HuH-7.5 (cell line): Measurements from ENCODE around the gene NTM.

ENCODE experiments used
- DNase-seq: peaks from one replicate; pipeline ENCODE4 v3.0.0; 2011; ENCODE audit warnings: low spot score

NTM gene

GRCh38 chr11:131601586-131601985 lies 231.2 kb downstream of the NTM start:
- DNase-seq = no peak

- no peak for DNase-seq
Measured at GRCh38 chr11:131602431-131602830, 232.0 kb downstream of the NTM start.

DNA sequence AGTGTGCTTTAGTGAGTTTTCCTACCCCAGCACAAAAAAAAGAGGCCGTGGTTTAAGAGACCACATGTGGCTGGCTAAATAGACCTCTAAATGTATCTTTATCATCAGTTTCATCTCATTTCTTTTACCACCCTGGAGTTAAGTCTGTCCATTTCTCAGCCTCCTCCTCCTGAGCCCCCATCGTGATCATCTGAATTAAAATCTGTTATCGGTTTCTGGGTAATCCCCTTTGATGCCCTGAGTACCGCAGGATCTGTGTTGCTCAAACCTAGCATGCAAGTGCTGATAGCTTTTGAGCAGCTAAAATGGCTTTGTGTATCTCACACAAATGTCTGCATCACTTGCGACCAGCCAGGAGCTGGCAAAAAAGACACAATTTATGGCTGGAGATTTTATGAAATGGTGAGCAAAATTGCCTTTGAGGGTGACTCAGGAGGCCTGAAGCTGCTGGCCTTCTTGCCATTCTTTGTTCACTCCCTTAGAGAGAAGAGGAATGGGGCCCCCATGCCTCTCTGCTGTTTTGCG lies 236.5 kb downstream of the NTM start:
- DNase-seq = no peak

DNA sequence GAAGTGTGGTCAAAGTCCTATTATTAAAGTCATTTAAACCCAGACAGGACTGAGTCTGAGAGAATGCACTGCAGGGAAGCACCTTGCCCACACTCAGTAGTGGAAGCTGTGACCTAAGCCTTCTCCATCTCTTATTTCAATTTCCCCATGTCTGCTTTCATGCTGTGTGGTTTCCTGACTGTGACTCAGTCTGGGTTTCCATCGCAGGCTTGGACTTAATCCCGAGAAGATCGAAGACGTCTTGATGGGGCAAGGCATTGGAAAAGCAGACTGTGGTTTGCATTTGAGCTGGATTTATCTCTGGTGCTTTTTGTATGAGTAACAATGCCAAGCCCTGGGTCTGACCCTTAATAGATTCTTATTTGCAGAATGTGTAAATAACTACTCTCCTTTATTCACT lies 238.9 kb downstream of the NTM start:
- no peak for DNase-seq

DNA sequence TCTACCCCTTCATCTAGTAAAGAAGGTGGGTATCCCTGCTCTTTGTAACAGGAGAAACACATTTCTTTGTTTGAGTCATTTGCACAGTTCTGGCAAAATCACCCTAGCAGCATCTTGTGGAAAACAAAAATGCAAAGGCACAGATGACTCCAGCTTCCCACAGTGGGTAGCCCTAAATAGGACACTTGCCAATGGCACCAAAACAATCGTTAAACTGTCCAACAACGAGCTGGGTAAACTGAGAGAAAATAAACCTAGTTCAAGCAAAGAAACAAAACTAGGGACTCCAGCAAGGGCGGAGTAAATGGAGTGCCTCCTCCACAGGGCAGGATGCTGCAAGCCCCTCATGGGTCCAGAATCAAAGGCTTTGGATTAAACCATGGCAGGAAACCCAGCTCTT lies 239.5 kb downstream of the NTM start:
- DNase-seq = no peak

GRCh38 chr11:131611322-131611721 lies 240.9 kb downstream of the NTM start:
- no peak for DNase-seq

GRCh38 chr11:131612533-131612932 lies 242.1 kb downstream of the NTM start:
- no peak for DNase-seq

DNA sequence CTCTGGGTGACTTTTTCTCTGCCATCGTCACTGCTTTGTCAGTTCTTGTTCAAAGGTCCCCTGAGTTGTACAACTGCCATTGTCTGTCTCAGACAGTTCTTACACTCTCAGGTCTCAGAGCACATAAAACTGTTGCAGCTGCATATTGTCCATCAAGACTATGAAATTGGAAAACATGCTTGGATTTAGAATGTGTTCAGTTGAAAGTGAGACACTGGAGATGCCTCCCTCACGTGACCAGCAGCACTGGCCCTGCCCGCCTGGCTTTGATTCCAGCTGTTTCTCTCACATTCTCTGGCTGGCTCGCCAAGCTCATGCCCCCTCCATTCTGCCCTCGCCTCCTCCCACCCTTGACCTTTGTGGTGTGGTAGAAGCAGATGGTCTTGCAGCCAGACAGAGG lies 244.2 kb downstream of the NTM start:
- no peak for DNase-seq

DNA sequence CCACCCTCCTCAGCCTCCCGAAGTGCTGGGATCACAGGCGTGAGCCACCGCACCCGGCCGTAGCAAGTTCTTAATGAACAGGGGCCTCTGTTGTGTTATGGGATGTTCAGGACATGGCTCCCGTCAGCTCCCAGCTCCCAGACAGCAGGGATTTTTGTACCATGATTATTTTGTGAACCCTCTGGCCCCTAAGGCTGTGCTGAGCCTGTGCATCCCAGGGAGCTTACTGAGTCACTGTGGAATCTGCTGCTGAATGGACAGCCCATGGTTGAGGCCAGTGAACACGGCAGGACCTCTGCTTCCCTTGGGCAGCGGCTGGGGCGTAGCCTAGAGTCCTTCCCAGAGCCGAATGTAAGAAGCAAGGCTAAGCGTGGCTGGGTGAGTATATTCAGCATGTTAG lies 245.2 kb downstream of the NTM start:
- no peak for DNase-seq

GRCh38 chr11:131616481-131617140 lies 246.2 kb downstream of the NTM start:
- no peak for DNase-seq

- DNase-seq = no peak
Measured at GRCh38 chr11:131618201-131618600, 247.8 kb downstream of the NTM start.

DNA sequence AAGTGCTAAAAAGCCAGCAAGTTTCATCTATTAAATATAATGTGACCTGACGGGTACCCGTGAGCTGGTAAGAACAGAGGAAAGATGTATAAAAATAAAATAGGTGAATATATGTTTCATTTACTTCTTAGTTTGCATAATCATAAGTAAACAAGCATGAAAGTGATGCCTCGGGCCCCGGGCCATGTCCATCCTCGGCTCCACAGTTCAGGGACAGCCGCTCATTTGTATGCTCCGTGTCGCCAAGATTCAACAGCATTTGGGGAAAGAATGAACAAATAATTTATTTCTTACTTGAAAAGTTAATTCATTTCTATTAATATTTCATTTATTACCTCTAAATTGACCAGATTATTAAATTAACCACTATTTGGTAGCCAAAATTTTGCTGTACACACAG lies 251.8 kb downstream of the NTM start:
- DNase-seq = no peak

DNA sequence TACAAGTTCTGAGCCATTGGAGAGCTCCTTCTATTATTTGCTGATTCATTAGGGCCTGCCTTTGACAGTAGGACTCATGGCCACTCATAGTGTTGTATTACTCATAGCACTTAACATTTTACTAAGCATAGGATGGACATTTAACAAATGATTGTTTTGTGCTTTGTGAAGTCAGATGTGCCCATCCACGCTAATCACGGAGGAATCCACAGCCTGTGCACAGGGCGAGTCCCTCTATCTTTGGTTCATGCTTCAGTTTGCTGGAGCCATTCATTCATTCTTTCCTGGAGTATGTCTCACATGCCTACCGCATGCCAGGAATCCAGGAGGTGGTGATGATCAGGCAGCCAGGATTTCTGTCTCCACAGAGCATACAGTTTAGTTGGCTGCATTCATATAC lies 254.1 kb downstream of the NTM start:
- no peak for DNase-seq

DNA sequence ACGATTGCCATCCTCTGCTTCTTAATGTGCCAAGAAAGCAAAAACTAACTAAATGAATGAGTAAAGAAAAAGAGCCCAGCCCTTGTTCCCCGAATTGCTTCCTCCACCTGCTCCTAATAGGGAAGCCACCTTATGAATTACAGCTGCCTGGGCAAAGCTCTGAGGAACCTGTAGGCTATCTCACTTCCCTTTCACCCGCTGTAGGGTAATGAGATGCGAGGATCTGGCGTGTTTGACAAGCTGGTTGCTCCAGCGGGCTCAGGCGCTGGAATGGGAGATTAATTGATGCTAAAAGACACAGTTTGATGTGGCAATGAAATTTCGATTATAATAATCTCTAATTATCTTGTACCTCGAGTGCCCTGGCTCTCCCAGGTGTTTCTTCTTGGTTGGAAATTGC lies 256.4 kb downstream of the NTM start:
- DNase-seq = no peak

DNA sequence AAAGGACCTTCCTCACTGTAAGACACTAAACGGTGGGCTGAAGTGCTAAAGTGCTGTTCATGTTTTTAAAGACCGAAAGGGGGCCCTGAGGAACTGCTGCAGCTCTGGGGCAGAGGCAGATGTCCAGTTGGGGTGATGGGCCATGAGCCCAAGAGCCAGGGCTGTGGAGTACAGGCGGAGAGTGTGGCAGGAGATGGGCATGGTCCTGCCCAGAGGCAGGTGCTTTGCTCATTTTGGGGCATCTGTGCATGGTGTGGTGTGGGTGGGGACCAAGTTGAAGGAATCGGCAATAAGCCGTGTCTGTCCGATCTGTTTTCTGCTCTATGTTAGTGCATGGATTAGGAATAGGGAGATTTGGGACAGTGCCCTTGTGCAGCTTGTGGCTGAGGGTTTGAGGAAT lies 258.3 kb downstream of the NTM start:
- DNase-seq = no peak

GRCh38 chr11:131629925-131630540 lies 259.6 kb downstream of the NTM start:
- no peak for DNase-seq

GRCh38 chr11:131632971-131633370 lies 262.6 kb downstream of the NTM start:
- no peak for DNase-seq

DNA sequence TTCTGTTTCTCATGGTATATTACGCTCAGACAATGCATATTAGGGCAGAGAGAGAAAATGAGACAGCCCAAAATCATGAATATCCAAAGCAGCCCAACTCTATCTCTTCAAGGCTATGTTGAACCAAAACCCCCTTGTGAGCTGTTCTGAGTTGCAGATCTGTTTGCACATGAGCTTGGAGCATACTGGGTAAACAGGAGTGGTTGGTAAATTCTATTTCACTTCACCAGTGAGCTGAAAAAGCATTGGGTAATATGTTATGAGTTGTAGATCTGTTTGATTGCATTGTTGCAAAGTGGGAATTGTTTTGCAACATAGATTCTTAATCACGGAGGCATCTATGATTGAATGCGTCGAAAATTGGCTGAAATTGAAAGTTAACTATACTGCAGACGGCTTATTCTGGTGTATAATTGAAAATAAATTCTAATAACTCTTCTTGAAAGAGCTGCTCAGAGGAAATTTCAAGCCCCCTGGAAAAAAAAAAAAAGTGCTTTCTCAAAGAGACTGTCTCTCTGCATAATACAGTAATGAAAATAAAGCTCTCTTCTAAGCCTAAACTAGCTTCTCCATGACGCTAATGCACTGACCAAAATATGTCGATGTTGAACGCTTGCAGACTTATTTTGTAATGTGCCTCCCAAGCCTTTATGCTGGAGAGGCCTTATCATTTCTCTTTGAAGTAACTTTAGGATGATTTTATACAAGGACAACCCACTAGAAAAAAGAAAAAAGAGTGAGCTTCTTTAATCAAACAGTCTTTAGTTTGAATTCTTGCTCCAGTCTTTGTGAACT lies 263.7 kb downstream of the NTM start:
- no peak for DNase-seq

DNA sequence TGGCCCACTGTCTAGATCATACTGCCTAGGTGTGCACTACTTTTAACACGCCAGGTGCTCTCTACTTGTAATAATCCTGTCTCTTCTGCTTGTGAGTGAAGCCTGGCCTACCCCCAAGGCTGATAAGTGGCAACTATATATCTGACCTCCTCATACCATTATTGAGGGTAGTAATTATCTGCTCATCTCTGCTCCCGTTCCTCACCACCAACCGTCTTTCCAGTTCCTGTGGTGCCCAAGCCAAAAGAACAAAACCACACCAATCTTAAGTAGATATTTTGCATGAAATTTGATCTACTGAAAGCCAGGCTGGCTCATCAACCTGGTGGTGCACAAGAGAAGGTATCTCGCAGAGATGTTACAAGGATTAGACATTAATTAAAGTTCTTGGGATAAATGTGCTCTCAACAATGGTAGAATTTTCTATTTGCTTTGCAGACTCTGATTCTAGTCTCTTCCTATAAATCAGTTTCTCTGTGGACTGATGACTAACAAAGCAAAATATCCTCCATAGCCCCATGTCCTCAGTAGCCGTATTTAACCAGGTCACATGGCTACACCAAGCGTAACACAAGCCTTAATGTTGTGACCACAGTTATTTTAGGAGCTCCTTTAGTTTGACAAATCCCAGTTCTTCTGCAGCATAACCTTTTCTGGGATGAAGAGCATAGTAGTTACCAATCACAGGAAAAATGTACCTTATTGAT lies 267.2 kb downstream of the NTM start:
- DNase-seq = no peak

GRCh38 chr11:131638889-131639288 lies 268.5 kb downstream of the NTM start:
- DNase-seq = no peak

GRCh38 chr11:131640320-131640719 lies 269.9 kb downstream of the NTM start:
- no peak for DNase-seq

DNA sequence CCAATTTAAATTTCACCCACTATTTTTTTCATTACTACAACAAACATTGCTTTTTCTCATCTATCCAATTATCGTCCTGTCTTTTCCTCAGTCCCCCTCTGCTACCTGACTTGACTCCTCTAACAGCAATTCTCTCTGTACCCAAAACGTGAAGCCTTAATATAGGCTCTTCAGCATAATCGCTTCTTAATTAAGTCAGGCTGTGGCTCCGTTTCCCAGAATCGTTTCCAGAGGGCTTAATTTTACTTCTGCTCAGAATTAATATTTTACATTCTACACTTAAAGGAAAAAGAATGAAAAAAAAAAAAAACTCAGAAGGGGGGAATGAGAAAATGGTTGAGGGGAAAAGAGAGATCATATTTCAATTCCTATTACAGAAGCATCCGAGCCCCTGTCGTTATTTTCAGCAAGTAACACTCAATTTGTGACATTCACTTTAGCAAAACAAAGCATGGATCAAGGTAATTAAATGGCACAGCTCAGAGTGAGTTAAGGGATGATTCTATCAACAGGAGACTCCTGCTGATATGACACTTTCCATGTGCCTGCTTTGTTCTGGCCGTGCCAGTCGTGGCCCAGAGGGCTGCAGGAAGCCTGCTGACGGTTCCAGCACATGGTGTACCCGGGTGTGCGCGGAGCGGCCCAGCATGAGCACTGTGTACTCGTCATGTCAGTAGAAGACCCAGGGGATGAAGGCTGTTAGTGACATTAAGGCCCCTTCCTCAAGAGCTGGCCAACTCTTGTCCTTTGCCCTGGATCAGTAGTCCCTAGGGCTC lies 272.5 kb downstream of the NTM start:
- no peak for DNase-seq
